ENCODE measurements around the gene PEAK1.

Gene PEAK1

GRCh38 chr15:77096138-77096537, 323.8 kb downstream of the PEAK1 start:
- in situ Hi-C loops (cut with HindIII; ENCODE audit: low pct_ligation_motif_present, low pct_unique_long_range_greater_than_20kb, low sequenced_read_pairs), result no loop called here
- no peak for DNase-seq

DNA sequence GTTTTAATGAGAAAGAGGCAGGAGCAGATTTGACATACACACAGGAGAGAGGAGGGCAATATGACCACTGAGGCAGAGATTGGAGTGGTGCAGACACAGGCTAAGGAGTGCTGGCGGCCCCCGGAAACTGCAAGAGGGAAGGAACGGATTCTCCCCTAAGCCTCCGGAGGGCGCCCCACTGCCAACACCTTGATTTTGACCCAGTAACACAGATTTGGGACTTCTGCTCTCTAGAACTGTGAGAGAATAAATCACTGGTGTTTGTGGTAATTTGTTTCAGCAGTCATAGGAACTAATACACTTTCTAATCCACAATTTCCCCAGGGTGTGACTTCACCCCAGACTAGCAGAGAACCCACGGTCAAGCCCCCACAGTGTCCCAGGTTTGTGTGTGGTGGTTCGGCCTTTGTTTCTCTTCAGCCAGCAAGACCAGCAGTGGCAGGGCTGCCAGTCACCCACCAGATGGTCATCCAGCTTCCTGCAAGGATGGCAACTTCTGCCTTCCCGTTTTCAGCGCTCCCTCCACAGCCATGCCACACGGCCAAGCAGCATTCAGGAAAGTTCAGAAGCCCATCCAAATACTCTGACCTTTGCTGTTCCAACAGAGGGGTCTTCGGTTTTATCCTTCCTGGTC, 325.4 kb downstream of the PEAK1 start:
- no peak for DNase-seq
- in situ Hi-C loops (cut with HindIII; ENCODE audit: low pct_ligation_motif_present, low pct_unique_long_range_greater_than_20kb, low sequenced_read_pairs), result no loop called here

- in situ Hi-C loops (cut with HindIII; ENCODE audit: low pct_ligation_motif_present, low pct_unique_long_range_greater_than_20kb, low sequenced_read_pairs), result no loop called here
- DNase-seq, result no peak
Observed at GRCh38 chr15:77093436-77093835, 326.5 kb downstream of the PEAK1 start.

- no peak for DNase-seq
- in situ Hi-C loops (cut with HindIII; ENCODE audit: low pct_ligation_motif_present, low pct_unique_long_range_greater_than_20kb, low sequenced_read_pairs), result no loop called here
Observed at GRCh38 chr15:77091097-77091496, 328.8 kb downstream of the PEAK1 start.

DNA sequence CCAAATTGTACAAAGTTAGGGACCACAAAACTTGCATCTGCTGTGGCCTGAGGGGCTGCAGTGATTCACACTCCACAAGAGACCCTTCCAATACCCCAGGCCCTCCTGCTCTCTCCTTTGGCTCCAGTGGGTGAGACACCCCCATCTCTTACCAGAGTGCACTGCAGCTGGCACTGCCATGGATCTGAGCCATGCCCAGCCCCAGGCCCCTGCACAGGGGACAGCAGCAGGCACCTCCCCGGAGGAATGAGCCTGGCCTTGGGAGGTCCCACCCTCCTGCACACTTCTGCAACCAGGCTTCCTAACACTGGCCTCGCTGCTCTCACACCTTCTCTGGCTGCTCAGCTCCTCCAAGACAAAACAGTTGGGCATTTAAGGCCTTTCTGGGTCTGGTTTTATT, 332.7 kb downstream of the PEAK1 start:
- in situ Hi-C loops (cut with HindIII; ENCODE audit: low pct_ligation_motif_present, low pct_unique_long_range_greater_than_20kb, low sequenced_read_pairs), result no loop called here
- DNase-seq, result no peak

- no peak for DNase-seq
- in situ Hi-C loops (cut with HindIII; ENCODE audit: low pct_ligation_motif_present, low pct_unique_long_range_greater_than_20kb, low sequenced_read_pairs), result no loop called here
Observed at GRCh38 chr15:77085297-77085696, 334.6 kb downstream of the PEAK1 start.

GRCh38 chr15:77084436-77084835, 335.5 kb downstream of the PEAK1 start:
- no peak for DNase-seq
- in situ Hi-C loops (cut with HindIII; ENCODE audit: low pct_ligation_motif_present, low pct_unique_long_range_greater_than_20kb, low sequenced_read_pairs), result no loop called here

- DNase-seq, result peak; percentile 92
- in situ Hi-C loops (cut with HindIII; ENCODE audit: low pct_ligation_motif_present, low pct_unique_long_range_greater_than_20kb, low sequenced_read_pairs), result no loop called here
Observed at GRCh38 chr15:77083381-77084160, 336.3 kb downstream of the PEAK1 start.

DNA sequence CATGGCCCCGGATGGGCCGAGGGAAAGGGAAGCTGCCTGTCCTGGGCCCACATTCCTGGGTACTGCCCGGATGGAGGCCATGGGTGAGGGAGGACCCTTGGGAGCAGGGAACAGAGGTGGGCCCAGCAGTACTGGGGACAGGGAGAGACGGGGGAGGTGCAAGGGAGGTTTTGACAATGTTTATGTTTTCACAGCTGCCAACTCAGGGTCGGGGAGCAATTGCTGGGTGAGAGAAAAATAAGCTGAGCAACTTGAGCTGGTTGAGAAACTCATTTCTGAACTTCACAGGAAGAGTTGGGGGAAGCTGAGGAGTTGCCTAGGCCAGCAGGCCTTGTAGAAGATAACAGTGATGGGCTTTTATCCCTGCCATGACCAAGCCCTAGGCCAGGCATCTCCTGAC, 337.9 kb downstream of the PEAK1 start:
- no peak for DNase-seq
- in situ Hi-C loops (cut with HindIII; ENCODE audit: low pct_ligation_motif_present, low pct_unique_long_range_greater_than_20kb, low sequenced_read_pairs), result no loop called here

- DNase-seq, result no peak
- in situ Hi-C loops (cut with HindIII; ENCODE audit: low pct_ligation_motif_present, low pct_unique_long_range_greater_than_20kb, low sequenced_read_pairs), result no loop called here
Observed at GRCh38 chr15:77076323-77076915, 343.5 kb downstream of the PEAK1 start.

GRCh38 chr15:77075528-77075927, 344.4 kb downstream of the PEAK1 start:
- peak; percentile 47 for DNase-seq
- in situ Hi-C loops (cut with HindIII; ENCODE audit: low pct_ligation_motif_present, low pct_unique_long_range_greater_than_20kb, low sequenced_read_pairs), result no loop called here

DNA sequence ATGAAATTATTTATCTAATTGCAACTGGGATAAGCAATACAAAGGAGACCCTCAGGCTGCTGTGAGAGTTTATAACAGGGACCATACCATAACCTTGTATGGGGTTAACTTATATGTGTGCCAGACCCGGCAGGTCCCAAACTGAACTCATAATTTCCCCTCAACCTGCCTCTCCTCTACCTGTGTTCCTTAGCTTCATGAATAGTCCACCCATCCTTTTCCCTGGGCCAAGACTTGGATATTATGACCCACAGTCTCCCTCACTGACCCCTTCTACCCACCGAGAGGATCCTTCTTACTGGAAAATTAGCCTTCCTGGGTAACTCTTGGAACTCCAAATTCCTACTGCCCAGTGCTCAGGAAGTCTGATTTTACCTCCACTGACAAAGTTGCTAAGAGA, 345.6 kb downstream of the PEAK1 start:
- in situ Hi-C loops (cut with HindIII; ENCODE audit: low pct_ligation_motif_present, low pct_unique_long_range_greater_than_20kb, low sequenced_read_pairs), result no loop called here
- DNase-seq, result no peak

GRCh38 chr15:77071305-77072223, 348.3 kb downstream of the PEAK1 start:
- in situ Hi-C loops (cut with HindIII; ENCODE audit: low pct_ligation_motif_present, low pct_unique_long_range_greater_than_20kb, low sequenced_read_pairs), result no loop called here
- DNase-seq, result no peak

- in situ Hi-C loops (cut with HindIII; ENCODE audit: low pct_ligation_motif_present, low pct_unique_long_range_greater_than_20kb, low sequenced_read_pairs), result no loop called here
- peak; percentile 90 for DNase-seq
Observed at GRCh38 chr15:77070495-77071304, 349.2 kb downstream of the PEAK1 start, which contains the start of gene TSPAN3. TSS of gene TSPAN3 (minus strand) at chr15:77071109. CDS start at chr15:77070954, 155 bp downstream.

DNA sequence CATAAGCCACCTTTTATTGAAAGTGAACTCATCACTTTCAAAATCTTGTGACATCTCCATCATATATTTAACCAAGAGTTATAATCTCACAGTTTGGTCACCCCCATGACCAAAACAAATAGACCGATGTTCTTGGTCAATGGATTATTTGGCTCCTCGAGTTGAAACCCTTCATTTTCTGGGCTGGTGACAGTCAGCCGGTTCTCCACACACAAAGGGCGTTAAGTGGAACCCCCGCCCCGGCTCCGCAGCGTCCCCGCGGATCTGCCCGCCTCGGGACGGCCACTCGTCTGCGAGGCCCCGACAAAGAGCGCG, 349.8 kb downstream of the PEAK1 start:
- in situ Hi-C loops (cut with HindIII; ENCODE audit: low pct_ligation_motif_present, low pct_unique_long_range_greater_than_20kb, low sequenced_read_pairs), result no loop called here

GRCh38 chr15:77069521-77070121, 350.3 kb downstream of the PEAK1 start:
- DNase-seq, result no peak
- in situ Hi-C loops (cut with HindIII; ENCODE audit: low pct_ligation_motif_present, low pct_unique_long_range_greater_than_20kb, low sequenced_read_pairs), result no loop called here

More for the DNA sequence above, 349.8 kb downstream of the PEAK1 start:
- no peak for DNase-seq

DNA sequence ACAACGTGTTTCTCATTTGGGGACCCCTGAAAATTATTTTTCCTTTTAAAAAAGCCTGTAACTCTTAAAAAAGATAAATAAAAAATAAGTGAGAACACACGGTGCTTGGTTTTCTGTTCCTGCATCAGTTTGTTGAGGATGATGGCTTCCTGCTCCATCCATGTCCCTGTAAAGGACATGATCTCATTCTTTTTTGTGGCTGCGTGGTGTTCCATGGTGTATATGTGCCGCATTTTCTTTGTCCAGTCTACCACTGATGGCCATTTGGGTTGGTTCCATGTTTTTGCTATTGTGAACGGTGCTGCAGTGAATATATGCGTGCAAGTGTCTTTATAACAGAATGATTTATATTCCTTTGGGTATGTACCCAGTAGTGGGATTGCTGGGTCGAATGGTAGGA, 351.3 kb downstream of the PEAK1 start:
- in situ Hi-C loops (cut with HindIII; ENCODE audit: low pct_ligation_motif_present, low pct_unique_long_range_greater_than_20kb, low sequenced_read_pairs), result no loop called here
- DNase-seq, result no peak

Measured in ACHN (cell line).